Peyer's patch (tissue), 4 donors: ENCODE results near the gene PLIN1.

Experiments used
- CTCF ChIP-seq, 6 experiments: fragments of 450-650 bp in 4 of 6; fragments of 200-600 bp in 2 of 6; sonication (generic) in 1 of 6; IDR thresholded peaks; one replicate each; pipeline ENCODE4 v1.5.1; 2017 to 2019; ENCODE audit warnings: antibody characterized with exemption in 6 of 6, mild to moderate bottlenecking in 3 of 6, moderate library complexity in 1 of 6
- POLR2A ChIP-seq, 2 donors: fragments of 450-650 bp; IDR thresholded peaks; one replicate each; pipeline ENCODE4 v1.5.1; 2017; ENCODE audit warnings: antibody characterized with exemption in 2 of 2, mild to moderate bottlenecking in 2 of 2, moderate library complexity in 2 of 2

DNA sequence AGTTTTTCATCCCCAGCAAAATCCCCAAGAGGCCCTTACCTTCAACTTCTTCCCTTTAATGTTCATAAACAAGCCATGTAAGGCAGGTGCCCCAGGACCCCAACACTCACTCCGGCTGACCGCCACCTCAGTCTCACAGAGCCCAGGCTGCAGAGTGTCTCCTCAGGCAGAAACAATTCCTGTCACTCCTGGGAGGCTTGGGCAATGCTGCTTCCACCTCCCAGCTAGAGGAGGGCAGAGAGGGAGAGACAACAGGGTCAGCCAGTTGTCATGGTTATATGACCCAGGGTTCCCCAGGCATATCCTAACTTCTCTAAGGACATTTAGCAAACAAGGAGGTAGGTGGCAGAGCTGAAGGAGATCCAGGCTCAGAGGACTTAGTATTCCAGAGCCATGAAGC, at the start of gene PLIN1:
- TF ChIP-seq CTCF (IDR thresholded peaks at IDR 0.05): no peak
- no peak for TF ChIP-seq POLR2A (IDR thresholded peaks at IDR 0.05)
